Measurements from ENCODE around the gene KRTAP12-2. TPM values are rescaled to one million over a fixed set of nuclear protein-coding genes. Genes with fewer than 3 reads are reported as not detected.

Gene KRTAP12-2
- total and polyA plus RNA-seq, 10 of the 15 experiments (the other 5 are each of a cell fraction or from before 2014, with no cell fraction given), result not detected

DNA sequence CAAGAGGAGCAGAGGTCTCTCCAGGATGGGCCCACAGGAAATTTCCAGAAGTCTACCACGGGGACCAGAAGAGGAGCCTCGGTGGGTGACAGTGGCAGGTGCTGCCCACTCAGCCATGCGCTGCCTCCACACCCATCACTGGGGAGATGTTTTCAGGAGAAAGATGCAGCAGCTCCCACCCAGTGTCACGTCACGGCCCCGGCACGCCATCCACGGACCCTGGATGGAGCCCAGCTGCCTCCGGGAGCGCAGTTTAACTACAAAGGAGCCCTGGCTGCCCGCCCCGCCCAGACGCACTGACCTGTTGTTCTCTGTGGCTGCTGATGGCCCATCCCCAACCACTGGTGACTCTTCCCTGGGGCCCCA, 37.9 kb upstream of the KRTAP12-2 start (continued):
- TF ChIP-seq MEF2B (IDR thresholded peaks at IDR 0.05; ENCODE audit: partially characterized antibody, poor library complexity, severe bottlenecking) (no peak), CUX1 (IDR thresholded peaks at IDR 0.05; ENCODE audit: insufficient replicate concordance, low read depth, low read length) (no peak), CHD2 (IDR thresholded peaks at IDR 0.05; ENCODE audit: borderline replicate concordance, low read depth, low read length) (no peak)

DNA sequence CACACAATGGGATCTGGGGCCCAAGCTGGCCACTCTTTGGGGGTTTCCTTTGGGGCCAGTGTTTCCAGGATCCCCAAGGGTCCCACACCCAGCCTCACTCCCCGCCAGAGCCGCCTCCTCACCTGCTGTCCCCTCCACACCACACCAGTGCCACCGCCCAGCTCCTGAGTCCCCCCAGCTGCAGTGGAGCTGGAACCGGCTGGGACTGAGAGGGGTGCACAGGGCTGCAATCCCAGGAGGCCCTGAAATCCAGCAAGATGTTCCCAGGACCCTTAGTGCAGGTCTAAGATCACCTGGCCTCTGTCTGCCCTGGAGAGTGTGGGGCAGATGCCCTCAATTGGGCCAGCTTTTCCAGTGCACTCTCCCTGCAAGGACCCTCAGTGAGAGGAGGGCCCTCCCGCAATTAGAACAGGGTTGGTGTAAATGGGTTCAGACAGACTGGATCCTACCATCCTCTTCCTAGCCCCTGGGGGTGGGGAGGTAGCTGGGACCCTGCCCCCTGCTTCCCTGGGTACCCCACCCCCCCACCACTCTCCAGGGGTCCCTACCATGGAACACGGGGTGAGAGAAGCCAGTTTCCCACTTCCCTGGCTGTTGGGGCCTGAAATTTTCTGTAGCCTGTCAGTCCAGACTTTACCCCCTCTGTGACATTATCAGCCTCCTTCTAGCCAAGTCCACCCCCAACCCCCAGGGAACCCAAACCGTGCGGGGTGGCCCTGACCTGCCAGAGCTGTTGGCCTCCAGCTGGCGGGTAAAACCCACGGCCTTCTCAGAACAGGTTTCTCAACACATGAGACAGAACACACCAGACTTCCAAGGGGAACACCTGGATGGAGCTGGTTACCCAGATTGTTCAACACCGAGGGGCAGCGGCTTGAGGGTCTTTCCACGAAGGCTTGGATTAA, 37.3 kb upstream of the KRTAP12-2 start:
- ATAC-seq, result no peak
- H3K79me2 ChIP-seq (ENCODE audit: control insufficient read depth, insufficient read depth, low read length), result no peaks in the 10 kb centered on the region
- H3K9ac ChIP-seq (ENCODE audit: control insufficient read depth, insufficient read depth, low read length), result no peak overlapping the region
- no peaks in the 10 kb centered on the region for H3K36me3 ChIP-seq (ENCODE audit: control insufficient read depth in 2 of 2, insufficient read depth in 2 of 2, low read length in 1 of 2)
- ChIA-PET RAD21 (ENCODE audit: unreplicated experiment) (no interaction called here), POLR2A (no interaction called here), SMC1A (ENCODE audit: uncharacterized antibody, unreplicated experiment) (no interaction called here), CTCF (no interaction called here)
- WGBS (ENCODE audit: insufficient coverage, insufficient replicate concordance, low lambda C conversion rate, missing lambda C conversion rate), result 32% methylated on average over 13 of the region's 13 CpGs
- no peaks in the 10 kb centered on the region for H3K4me1 ChIP-seq (ENCODE audit: control insufficient read depth, insufficient read depth, low read length)
- H4K20me1 ChIP-seq (ENCODE audit: control insufficient read depth, insufficient read depth), result no peaks in the 10 kb centered on the region
- BruUV-seq (replicated peaks), result no TSS peak
- no peak overlapping the region for H3K27ac ChIP-seq (ENCODE audit: control insufficient read depth, insufficient read depth)
- H3K9me3 ChIP-seq (replicated peaks; ENCODE audit: control insufficient read depth, insufficient read depth, low read length), result peaks cover 6% of the 10 kb centered on the region; the same call in 1 of the 3 replicates
- intact Hi-C loops (cut with micrococcal nuclease; ENCODE audit: unreplicated experiment), result no loop called here
- no peak for FAIRE-seq
- H3K27me3 ChIP-seq (replicated peaks in 1 of 2; ENCODE audit: control insufficient read depth in 2 of 2, insufficient read depth in 2 of 2, low read length in 1 of 2), result peaks cover 2 to 5% of the 10 kb centered on the region in 2 experiments; a peak in 3 of 4 replicates
- no peak overlapping the region for H2AFZ ChIP-seq (ENCODE audit: control insufficient read depth, low read depth, low read length)
- in situ Hi-C loops (cut with MboI), result no loop called here
- DNase-seq (ENCODE audit: low read depth, low spot score), result no peak
- no peak overlapping the region for H3K4me2 ChIP-seq (ENCODE audit: control insufficient read depth, insufficient read depth)
- no peak overlapping the region for H3K4me3 ChIP-seq
- TF ChIP-seq ZNF687 (IDR thresholded peaks at IDR 0.05), result no peak
- no peak for TF ChIP-seq TBL1XR1 (IDR thresholded peaks at IDR 0.05; ENCODE audit: low read depth, low read length)
- no peak for TF ChIP-seq POLR2AphosphoS2 (IDR thresholded peaks at IDR 0.05; ENCODE audit: low read depth, low read length)
- TF ChIP-seq SREBF2 (IDR thresholded peaks at IDR 0.05; ENCODE audit: low read length), result no peak
- TF ChIP-seq MEF2B (IDR thresholded peaks at IDR 0.05; ENCODE audit: partially characterized antibody, poor library complexity, severe bottlenecking), result no peak
- TF ChIP-seq YY1 (IDR thresholded peaks at IDR 0.05; ENCODE audit: low read depth, low read length), result no peak
- no peak for TF ChIP-seq RBBP5 (conservative IDR thresholded peaks at IDR 0.05)
- no peak for TF ChIP-seq ZBTB33 (IDR thresholded peaks at IDR 0.05)
